NCI-H1930 (cell line): Measurements from ENCODE around the gene IQCH.
A peak's percentile ranks its signal among the peaks of the same experiment; 100 is the strongest.
"Not testable (repeated sequence)": the region's sequence is repeated elsewhere in the genome, so short reads cannot be mapped to it uniquely, and the experiment has no call there.

Experiments used
- DNase-seq, 2 experiments: peaks; one replicate each; lab custom pipeline; 2025; lab: John Stamatoyannopoulos, UW

IQCH gene

GRCh38 chr15:67436351-67437250, 182.0 kb downstream of the IQCH start:
- not testable (repeated sequence) for DNase-seq

GRCh38 chr15:67444100-67444499, 189.5 kb downstream of the IQCH start:
- no peak for DNase-seq

- no peak for DNase-seq
Observed at GRCh38 chr15:67446449-67446848, 191.9 kb downstream of the IQCH start.

- not testable (repeated sequence) for DNase-seq
Observed at GRCh38 chr15:67448372-67448771, 193.8 kb downstream of the IQCH start.

- DNase-seq: not testable (repeated sequence)
Observed at GRCh38 chr15:67453703-67454102, 199.1 kb downstream of the IQCH start.

- peak; percentile 4 to 39 for DNase-seq
Observed at GRCh38 chr15:67456677-67457529, 202.3 kb downstream of the IQCH start.

GRCh38 chr15:67458331-67459029, 203.9 kb downstream of the IQCH start:
- no peak for DNase-seq

- DNase-seq: no peak
Observed at GRCh38 chr15:67460521-67460920, 205.9 kb downstream of the IQCH start.

- no peak for DNase-seq
Observed at GRCh38 chr15:67461735-67462134, 207.1 kb downstream of the IQCH start.

- DNase-seq: no peak
Observed at GRCh38 chr15:67462875-67463274, 208.3 kb downstream of the IQCH start.

- no peak for DNase-seq
Observed at GRCh38 chr15:67463488-67463887, 208.9 kb downstream of the IQCH start.

- DNase-seq: no peak
Observed at GRCh38 chr15:67465196-67465952, 210.8 kb downstream of the IQCH start.

GRCh38 chr15:67468416-67468815, 213.8 kb downstream of the IQCH start:
- no peak for DNase-seq

GRCh38 chr15:67469680-67470079, 215.1 kb downstream of the IQCH start:
- DNase-seq: no peak

GRCh38 chr15:67472957-67473356, 218.4 kb downstream of the IQCH start:
- no peak for DNase-seq

GRCh38 chr15:67474405-67475110, 220.0 kb downstream of the IQCH start:
- DNase-seq: no peak

- no peak for DNase-seq
Observed at GRCh38 chr15:67479781-67480505, 225.4 kb downstream of the IQCH start.

GRCh38 chr15:67480741-67481140, 226.2 kb downstream of the IQCH start:
- no peak for DNase-seq

GRCh38 chr15:67481680-67482079, 227.1 kb downstream of the IQCH start:
- DNase-seq: no peak

- no peak for DNase-seq
Observed at GRCh38 chr15:67495585-67495984, 241.0 kb downstream of the IQCH start.
